HG03469 (cell line): Measurements from ENCODE around the gene MEX3D.

Experiments used
- ATAC-seq: cut with Tn5 transposase; IDR thresholded peaks from one replicate; pipeline ENCODE4 v1.9.1; 2021; ENCODE audit warnings: mild to moderate bottlenecking, moderate library complexity, moderate number of reproducible peaks; ENCODE audit not compliant: unreplicated experiment

MEX3D gene

DNA sequence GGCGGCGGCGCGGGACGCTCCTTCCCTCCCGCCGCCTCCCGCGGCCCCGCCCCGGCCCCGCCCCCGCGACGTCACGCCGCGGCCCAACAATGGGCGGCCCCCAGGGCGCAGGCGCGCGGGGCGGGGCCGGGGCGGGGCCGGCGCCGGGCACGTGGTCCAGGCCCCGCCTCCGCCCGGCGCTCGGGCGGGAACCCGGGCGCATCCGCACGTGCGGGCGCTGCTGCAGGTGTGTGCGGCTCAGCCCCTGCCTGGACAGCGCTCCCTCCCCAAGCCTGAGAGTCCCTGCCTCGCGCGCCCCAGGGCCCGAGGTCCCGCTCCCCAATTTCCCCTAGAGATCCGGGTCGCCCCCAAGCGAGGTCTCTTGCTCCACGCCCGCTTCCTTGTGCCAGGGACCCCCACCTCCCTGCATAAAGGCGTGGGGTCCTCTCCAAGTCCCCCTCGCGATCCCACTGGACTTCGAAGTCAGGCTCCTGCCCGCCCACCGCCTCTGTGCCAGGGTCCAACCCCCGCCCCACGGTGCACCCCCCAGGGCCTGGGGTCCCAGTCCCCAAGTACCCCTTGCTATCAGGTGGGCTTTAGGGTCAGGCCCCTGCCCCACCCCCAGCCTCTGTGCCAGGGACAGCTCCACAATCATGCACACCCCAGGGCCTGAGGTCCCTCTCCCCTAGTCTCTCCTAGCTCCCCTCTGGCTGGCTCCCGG lies at the start of gene MEX3D:
Gene MEX3D (minus strand): TSS at position 6 of the 700 bp plus-strand sequence. CDS start 267 bp downstream, outside the sequence.
- ATAC-seq: no peak

DNA sequence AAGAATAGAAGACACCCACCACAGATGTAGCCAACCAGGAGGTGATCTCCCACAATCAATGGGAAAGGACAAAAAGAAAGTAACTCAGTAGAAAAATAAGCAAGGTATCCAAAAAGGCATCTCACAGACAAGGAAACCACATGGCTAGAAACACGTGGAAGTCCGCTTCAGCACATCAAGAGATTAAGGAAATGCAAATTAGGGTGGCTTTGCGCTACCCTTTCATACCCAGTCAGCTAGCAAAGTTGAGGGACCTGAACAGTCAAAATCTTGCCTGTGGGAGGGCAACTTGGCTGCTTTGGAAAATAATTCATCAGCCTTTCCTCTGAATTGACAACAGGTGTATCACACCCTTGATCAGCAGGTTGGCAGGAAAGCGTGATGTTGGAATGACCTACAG lies 48.8 kb upstream of the MEX3D start:
- ATAC-seq: no peak

DNA sequence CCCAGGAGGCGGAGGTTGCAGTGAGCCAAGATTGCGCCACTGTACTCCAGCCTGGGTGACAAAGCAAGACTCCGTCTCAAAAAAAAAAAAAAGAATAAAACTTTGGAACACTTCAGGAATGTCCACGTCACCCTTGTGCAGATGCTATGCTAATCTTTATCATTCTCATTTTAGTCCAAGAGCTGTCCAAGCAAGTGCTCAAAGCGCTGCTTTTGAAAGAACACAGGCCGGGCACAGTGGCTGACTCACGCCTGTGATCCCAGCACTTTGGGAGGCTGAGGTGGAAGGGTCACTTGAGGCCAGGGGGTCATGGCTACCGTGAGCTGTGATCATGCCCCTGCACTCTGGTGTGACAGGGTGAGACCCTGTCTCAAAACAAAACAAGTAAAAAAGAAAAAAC lies 48.3 kb upstream of the MEX3D start:
- ATAC-seq: no peak

DNA sequence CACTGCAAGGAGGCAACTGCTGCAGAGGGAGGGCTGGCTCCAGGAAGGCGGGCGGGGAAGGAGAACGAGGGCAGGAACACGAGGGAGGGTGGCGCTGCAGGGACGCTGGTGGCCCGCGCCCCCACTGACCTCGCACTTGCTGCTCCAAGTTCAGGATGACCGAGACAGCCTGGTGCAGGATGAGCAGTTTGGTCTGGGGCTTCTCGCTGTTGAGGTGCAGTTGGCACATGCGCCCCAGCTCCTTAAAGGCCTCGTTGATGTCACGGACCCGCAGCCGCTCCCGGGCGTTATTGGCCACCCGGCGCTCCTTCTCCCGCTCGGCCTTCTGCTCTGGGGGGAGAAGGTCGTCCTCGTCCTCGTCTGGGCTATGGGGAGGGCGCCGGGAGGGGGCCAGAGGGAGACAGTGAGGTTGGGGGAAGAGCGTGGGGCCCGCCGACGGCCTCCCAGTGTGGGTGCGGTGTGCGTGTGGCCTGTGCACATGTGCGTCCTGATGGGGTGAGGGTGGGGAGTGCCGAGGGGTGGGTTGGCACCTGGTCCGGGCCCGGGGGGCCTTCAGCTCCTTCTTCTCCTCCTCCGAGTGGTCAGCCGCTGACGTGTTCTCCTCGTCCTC lies 47.1 kb upstream of the MEX3D start:
- ATAC-seq: no peak

DNA sequence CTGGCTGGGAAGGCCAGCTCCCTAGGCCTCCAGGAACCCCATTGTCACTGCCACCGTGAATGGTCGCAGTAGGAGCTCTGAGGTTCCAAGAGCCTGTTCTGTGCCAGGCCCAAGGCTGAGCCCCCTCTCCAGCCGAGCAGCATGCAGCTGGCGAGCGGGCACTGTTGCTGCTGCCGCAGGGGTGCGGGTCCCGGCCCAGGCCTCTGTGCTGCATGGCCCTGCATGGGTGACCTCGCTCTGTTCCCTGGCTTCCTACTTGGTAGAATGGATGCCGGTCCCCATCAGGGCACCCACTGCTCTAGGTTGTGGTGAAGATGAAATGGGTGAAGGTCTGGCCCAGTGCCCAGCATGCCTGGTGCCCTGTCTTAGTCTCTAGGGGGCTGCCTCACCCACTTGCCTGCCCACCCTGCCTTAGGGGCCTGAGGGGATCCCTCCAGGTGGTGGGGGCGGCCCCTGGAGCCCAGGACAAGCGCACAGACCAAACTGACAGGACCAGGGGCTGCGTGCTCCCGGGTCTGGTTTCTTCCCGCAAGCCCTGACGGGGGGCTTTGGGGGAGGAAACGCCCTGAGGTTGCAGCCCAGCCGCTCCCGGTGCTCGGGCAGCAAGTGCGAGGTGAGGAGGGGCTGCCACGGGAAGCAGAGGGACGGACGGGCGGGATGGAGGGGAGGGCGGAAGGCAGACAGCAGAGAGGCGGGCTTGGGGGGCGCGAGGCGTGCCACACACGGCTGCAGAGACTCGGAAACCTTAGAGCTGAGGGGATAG lies 45.9 kb upstream of the MEX3D start:
- no peak for ATAC-seq

DNA sequence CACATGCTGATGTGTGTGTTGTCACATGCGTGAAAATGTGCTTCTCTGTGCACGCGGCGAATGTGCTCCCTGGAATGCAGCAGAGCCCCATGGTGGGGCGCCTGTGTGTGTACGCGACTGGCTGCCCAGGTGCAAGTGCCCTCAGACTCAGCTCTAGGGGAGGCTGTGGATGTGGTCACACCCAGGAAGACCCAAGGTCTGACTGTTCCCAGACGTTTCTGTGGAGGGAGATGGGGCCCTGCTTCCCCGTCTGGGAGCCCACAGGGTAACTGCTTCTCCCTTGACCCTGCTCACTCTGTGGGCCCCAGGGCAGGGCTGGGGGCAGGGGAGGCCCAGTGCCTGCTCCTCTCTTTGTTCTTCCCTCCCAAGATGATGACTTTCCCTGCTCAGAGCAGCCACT lies 45.0 kb upstream of the MEX3D start:
- ATAC-seq: no peak

DNA sequence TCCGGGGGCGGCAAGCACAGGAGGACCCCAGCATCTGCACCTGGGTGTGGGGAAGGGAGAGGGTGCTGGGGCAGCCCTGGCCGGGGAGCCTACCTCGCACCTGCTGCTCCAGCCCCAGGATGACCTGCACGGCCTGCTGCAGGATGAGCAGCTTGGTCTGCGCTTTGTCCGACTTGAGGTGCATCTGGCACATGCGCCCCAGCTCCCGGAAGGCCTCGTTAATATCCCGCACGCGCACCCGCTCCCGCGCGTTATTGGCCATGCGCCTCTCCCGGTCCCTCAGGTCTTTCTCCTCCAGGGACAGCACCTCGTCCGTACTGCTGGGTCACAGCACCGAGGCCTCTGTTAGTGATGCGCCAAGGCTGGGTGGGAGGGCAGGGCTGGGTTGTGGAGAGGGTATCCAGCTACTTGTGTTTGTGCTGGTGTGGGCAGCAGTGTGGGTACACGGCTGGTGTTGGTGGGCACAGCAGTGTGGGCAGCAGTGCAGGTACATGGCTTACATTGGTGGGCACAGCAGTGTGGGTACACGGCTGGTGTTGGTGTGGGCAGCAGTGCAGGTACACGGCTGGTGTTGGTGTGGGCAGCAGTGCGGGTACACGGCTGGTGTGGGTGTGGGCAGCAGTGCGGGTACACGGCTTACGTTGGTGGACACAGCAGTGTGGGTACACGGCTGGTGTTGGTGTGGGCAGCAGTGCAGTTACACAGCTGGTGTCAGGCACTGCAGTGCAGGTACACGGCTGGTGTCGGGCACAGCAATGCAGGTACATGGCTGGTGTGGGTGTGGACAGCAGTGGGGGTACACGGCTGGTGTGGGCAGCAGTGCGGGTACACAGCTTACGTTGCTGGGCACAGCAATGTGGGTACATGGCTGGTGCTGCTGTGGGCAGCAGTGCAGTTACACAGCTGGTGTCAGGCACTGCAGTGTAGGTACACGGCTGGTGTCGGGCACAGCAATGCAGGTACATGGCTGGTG lies 44.3 kb upstream of the MEX3D start:
- ATAC-seq: no peak

DNA sequence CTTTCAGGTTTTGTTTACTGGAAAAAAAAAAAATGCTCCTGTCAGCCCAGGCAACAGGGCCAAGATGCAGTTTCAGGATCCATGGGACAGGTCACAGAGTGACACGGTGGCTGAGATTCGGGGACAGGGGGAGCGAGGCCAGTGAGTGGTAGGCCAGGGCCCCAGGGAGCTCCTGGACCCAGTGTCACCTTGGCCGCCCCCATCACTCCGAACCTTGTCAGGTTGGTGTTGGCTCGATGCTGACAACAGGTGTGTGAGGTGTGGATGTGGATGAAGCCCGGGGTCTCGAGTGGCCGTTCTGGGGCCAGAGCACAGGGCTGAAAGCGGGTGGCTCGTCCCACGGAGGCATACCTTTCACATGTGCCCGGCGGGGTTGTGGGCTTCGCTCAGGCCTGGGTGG lies 43.2 kb upstream of the MEX3D start:
- ATAC-seq: no peak

DNA sequence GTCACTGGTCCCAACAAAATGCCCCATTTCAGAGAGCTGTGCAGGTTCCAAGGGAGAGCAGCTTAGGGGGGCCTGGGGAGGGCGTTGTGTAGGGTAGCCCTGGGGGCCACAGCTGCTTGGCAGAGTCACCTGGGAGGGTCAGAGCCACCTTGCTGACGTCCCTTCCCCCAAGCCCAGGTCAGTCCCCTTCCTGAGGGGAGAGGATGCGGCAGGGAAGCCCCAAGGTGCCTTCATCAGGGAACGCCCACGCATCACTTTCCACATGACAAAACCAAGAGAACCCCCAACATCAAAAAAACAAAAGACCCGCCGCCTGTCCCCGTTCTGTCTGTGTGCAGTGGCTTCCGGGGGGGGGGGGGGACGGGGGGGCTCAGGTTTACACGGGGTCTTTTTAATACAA lies 42.5 kb upstream of the MEX3D start:
- ATAC-seq: no peak

DNA sequence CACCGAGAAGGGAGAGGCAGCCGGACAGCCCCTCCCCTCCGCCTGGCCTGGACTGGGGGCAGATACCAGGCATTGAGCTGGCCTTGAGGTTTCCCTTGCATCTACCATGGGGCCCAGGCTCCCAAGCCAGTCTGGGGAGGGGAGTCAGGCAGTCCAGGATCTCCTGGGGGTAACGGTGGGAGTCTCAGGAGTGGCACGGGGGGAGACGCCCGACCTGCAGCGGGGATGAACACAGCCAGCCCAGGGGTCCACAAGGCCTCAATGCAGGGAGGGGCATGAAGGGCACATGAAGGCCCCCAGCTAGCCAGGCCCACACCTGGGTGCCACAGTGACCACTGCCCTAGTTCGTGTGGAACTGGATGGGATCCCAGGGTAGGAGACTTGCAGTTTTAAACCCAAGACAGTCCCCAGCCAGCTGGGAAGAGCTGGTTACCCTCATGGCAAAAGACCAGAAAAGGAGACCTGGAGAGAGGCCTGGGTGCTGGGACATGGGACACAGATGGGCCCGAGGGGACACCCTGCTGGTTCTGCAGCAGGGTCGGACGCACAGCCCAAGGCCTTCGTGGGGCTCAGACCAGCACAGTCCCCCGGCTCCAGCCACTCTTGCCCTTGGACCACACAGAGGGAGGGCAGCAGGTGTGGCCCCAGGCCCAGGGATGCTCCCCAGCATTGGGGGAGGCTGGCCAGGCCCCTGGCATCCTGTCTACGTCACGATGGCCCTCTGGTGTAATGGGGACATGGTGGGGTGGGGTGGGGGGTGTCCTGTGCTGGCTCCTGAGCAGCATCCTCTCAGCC lies 41.8 kb upstream of the MEX3D start:
- no peak for ATAC-seq

DNA sequence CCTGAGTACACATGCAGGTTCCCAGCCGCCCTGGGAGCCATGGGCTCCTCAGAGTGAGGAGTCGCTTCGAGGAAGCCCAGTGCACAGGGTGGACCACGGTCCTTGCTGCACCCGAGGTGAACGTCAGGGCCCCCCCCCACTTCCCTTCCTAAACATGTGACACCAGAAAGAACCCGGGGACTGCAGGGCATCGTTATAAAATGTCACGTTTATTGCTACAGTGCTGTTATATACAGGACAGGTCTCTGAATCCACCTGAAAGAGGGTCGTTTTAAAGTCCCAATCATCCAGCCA lies 40.9 kb upstream of the MEX3D start:
- ATAC-seq: no peak

DNA sequence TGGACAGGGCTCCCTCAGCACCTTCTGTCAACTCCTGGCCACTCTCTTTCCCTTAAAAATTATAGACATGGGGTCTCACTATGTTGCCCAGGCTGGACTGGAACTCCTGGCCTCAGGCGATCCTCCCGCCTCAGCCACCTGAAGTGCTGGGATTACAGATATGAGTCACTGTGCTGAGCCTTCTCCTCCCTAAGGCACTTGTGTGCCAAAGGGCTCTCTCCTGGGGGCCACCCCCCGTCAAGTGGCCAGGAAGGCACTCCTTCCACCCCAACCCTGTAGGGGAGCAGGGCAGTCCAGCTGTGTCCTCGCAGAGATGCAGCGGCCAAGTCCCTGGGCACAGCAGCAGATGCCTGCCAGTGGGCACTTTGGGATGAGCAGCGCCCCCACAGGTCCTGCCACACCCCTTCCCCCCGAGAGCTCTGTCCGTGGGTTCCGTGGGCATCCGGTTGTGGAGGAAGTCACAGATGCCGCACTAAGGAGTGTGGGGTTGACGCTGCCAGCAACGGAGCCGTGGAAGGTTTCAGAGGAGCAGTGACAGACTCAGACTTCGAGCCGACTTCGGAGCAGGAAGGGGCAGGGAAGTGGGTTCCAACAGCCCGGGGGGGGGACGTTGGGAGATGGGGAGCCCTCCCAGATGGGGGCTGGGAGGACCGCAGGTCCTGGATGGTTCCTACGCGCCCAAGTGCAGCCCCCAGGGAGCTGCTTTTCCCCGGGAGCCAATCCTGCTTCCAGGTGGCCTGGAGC lies 40.4 kb upstream of the MEX3D start:
- no peak for ATAC-seq

DNA sequence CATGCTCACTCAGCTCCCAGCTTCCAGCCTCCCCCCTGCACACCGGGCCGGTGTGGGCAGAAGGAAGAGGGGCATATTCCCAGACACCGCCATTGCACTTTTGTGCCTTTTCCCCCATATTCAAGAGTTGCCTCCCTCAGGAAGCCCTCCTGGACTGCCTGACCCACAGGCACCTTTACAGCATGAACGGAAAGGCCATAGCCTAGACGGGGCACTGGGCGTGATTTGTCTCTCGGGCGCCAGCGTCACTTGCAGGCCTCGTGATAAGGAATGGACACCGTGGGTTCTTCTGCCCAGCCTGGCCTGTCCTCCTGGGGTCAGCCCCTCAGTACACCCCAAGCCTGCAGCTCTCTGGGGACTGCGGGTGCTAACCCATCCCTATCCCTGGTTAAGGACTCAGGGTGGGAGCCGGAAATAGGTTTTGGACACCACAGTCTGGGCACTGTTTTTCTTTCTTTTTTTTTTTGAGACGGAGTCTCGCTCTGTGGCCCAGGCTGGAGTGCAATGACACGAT lies 38.1 kb upstream of the MEX3D start:
- no peak for ATAC-seq

DNA sequence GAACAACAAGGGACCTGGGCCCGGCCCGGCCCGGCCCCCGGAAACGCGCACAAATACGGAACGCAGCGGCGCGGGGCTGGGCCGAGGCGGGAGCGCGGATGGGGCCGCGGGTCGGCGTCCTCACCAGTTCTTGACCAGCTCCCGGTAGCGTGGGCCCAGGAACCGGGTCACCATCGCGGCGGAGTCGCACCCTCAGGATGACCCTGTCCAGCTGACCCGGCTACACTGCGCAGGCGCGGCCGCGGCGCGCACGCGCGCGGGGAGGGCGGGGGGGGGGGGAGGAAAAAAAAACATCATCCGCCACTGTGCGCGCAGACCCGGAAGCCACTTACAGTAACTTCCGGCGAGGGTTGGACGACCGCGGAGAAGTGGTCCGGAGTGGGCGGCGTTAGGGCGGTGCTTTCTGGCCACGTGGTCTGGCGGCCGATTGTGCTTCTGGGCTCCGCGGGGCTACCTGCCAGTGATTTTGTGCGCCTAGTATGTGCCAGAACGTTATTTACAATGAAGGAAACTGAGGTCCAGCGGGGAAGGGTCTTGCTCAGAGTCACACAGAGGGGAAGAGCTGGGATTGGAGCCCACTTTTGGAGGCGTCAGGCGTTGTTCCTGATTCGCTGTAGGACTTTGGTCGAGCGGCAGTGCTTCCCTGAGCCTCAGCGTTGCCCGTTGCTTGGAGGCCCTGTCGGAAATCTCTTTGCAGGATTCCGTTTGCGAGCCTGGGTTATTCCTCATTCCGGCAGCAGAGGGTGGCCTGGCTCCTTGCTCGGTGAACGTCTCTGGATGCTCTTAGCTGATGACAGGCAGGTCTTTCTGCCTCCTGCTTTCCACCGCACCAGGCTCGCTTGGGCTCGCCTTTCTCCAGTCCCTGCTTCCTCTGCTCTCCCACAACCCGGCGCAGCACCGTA lies 37.4 kb upstream of the MEX3D start, which contains the start of gene UQCR11:
Gene UQCR11 (minus strand): TSS at position 227 of the 902 bp plus-strand sequence. CDS start 53 bp downstream, at position 174.
- no peak for ATAC-seq

DNA sequence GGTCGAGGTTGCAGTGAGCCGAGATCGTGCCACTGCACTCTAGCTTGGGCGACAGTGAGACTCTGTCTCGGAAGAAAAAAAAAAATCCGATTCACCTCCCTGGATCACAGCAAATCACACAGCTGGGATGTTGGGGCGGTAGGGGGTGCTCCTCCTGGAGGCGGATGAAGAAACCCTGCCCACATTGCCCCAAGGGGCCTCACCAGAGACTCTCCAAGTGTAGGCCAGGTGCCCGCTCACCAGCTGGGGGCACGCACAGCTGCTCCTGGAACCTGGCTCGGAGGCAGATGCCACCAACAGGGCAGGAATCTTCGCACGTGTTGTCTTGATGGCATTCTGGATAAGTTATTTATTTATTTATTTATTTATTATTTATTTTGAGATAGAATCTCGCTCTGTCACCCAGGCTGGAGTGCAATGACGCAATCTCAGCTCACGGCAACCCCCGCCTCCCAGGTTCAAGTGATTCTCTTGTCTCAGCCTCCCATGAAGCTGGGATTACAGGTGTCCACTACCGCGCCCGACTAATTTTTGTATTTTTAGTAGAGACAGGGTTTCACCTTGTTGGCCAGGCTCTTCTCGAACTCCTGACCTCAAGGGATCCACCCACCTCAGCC lies 34.1 kb upstream of the MEX3D start:
- ATAC-seq: no peak

DNA sequence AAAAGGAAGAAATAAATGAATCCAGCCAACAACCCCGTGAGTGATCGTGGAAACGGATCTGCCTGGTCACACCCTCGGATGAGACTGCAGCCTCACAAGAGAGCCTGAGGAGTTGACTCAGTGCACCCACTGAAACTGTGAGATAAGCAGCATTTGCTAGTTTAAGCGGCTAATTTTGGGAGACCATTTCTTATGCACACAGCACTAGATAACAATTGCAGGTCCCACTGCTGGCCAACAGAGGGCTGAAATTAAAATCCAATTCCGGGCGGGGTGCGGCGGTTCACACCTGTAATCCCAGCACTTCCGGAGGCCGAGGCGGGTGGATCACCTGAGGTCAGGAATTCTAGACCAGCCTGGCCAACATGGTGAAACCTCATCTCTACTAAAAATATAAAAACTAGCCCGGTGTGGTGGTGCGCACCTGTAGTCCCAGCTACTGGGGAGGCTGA lies 33.5 kb upstream of the MEX3D start:
- no peak for ATAC-seq

DNA sequence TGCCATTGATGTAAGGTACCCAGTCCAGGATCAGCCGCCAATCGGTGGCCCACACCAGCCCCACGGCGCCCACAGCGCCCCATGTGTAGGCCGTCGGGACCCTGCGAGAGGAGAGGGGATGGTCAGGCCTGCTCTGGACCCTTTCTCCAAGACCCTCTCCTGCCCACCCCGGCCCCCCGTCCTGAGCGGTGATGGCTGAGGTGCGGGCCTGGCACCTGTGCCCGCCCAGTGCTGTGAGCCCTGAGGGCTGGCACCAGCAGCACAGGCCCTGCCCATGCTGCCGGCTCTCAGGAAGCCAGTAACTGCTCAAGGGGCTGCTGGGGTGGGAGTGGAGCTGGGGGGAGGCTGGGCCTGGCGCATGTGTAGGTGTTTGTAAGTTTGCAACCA lies 31.3 kb upstream of the MEX3D start:
- ATAC-seq: no peak
